ENCODE results near the gene TENM4.

TENM4 gene

GRCh38 chr11:78929906-78930220, 511.0 kb downstream of the TENM4 start:
- no peaks in the 10 kb centered on the region for H3K79me2 ChIP-seq (ENCODE audit: control insufficient read depth, low read length)
- no peaks in the 10 kb centered on the region for H3K9me3 ChIP-seq (ENCODE audit: control insufficient read depth, insufficient read depth, low read length)
- no peaks in the 10 kb centered on the region for H3K27me3 ChIP-seq (ENCODE audit: control insufficient read depth, low read length)
- H3K4me3 ChIP-seq (ENCODE audit: low read length), result no peak overlapping the region
- H3F3A ChIP-seq (ENCODE audit: control insufficient read depth, insufficient read depth), result no peaks in the 10 kb centered on the region
- no peaks in the 10 kb centered on the region for H3K36me3 ChIP-seq (ENCODE audit: control insufficient read depth, low read length)
- no peaks in the 10 kb centered on the region for H3K9me2 ChIP-seq (replicated peaks; ENCODE audit: control insufficient read depth, low read length)
- H3K4me1 ChIP-seq (ENCODE audit: control insufficient read depth, low read length), result no peaks in the 10 kb centered on the region
- no peak overlapping the region for H3K4me2 ChIP-seq (ENCODE audit: low read length)
- no peak for TF ChIP-seq EZH2phosphoT487 (IDR thresholded peaks at IDR 0.05; ENCODE audit: borderline replicate concordance, low read length)
- TF ChIP-seq, protein P1, sequence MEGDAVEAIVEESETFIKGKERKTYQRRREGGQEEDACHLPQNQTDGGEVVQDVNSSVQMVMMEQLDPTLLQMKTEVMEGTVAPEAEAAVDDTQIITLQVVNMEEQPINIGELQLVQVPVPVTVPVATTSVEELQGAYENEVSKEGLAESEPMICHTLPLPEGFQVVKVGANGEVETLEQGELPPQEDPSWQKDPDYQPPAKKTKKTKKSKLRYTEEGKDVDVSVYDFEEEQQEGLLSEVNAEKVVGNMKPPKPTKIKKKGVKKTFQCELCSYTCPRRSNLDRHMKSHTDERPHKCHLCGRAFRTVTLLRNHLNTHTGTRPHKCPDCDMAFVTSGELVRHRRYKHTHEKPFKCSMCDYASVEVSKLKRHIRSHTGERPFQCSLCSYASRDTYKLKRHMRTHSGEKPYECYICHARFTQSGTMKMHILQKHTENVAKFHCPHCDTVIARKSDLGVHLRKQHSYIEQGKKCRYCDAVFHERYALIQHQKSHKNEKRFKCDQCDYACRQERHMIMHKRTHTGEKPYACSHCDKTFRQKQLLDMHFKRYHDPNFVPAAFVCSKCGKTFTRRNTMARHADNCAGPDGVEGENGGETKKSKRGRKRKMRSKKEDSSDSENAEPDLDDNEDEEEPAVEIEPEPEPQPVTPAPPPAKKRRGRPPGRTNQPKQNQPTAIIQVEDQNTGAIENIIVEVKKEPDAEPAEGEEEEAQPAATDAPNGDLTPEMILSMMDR (IDR thresholded peaks at IDR 0.05; ENCODE audit: low read depth, low read length, poor library complexity, severe bottlenecking), result no peak
- no peaks in the 10 kb centered on the region for H4K20me1 ChIP-seq (ENCODE audit: control insufficient read depth, insufficient read depth, low read depth, low read length)
- no peak overlapping the region for H3K27ac ChIP-seq (ENCODE audit: low read depth, low read length)

DNA sequence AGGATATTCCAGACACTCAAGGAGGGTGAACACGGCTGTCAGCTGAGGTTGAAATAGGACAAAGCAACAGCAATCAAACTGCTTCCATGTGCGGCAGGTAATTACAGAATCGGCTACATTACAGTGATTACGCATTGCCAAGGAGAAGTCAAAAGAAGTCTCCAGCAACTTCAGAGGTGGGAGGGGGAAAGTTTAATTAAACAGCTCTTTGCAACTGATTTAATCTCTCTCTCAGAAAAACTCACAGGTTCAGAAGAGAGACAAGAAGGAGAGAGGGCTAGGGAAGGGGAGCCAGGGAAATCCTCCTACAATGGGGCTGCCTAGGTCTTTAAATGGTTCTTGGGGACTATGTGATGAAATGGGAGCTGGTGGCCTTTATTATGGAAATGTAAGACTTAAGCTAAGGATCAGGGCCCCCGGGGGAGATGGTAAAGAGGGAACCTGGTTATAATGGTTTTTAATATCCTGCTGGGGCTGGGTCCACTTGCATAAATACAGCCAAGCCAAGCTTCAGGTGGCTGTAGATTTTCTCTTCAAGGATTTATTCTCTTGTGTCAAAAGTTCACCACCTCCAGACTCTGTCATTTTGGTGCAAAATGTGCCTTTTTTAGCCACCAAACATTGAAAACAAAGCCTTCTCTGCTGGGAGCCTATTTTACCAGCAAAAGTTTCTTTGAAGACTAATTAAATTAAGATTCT, 511.5 kb downstream of the TENM4 start:
- Histone ChIP-seq H3K27me3 (ENCODE audit: control insufficient read depth, low read length) (no peaks in the 10 kb centered on the region), H3K4me3 (ENCODE audit: low read length) (no peak overlapping the region), H3K27ac (ENCODE audit: low read depth, low read length) (no peak overlapping the region)

DNA sequence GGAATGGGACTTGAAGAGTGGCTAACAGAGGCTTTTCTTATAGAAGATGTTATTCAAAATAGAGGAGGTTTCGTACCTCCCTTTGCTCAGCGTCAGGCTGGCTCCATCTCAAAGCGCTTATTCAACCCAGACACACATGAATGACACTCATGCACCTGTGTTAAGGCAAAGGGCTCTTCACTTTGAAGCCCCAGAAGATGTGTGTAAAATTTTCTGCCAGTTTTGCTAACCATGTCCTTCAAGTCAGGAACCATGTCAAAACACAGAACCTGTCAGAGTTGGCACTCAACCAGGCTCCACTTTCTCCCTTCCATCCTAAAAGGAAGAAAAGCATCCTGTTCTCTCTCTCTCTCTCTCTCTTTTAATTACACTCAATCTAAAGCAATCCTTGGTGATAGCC, 513.3 kb downstream of the TENM4 start:
- no peaks in the 10 kb centered on the region for H3F3A ChIP-seq (ENCODE audit: control insufficient read depth, insufficient read depth)
- H4K20me1 ChIP-seq (ENCODE audit: control insufficient read depth, insufficient read depth, low read depth, low read length), result no peaks in the 10 kb centered on the region
- H3K79me2 ChIP-seq (ENCODE audit: control insufficient read depth, low read length), result no peaks in the 10 kb centered on the region
- H3K4me3 ChIP-seq (ENCODE audit: low read length), result no peak overlapping the region
- no peaks in the 10 kb centered on the region for H3K9me2 ChIP-seq (replicated peaks; ENCODE audit: control insufficient read depth, low read length)
- no peak overlapping the region for H3K27ac ChIP-seq (ENCODE audit: low read depth, low read length)
- no peaks in the 10 kb centered on the region for H3K36me3 ChIP-seq (ENCODE audit: control insufficient read depth, low read length)
- no peaks in the 10 kb centered on the region for H3K27me3 ChIP-seq (ENCODE audit: control insufficient read depth, low read length)
- H3K9me3 ChIP-seq (ENCODE audit: control insufficient read depth, insufficient read depth, low read length), result no peaks in the 10 kb centered on the region
- H3K4me2 ChIP-seq (ENCODE audit: low read length), result no peak overlapping the region
- no peak for TF ChIP-seq EZH2phosphoT487 (IDR thresholded peaks at IDR 0.05; ENCODE audit: borderline replicate concordance, low read length)
- H3K4me1 ChIP-seq (ENCODE audit: control insufficient read depth, low read length), result no peaks in the 10 kb centered on the region

More for the DNA sequence above, 511.5 kb downstream of the TENM4 start:
- H3K4me2 ChIP-seq (ENCODE audit: low read length), result no peak overlapping the region
- TF ChIP-seq, protein P1 (IDR thresholded peaks at IDR 0.05; ENCODE audit: low read depth, low read length, poor library complexity, severe bottlenecking), result no peak
- TF ChIP-seq EZH2phosphoT487 (IDR thresholded peaks at IDR 0.05; ENCODE audit: borderline replicate concordance, low read length), result no peak
- no peaks in the 10 kb centered on the region for H3K9me2 ChIP-seq (replicated peaks; ENCODE audit: control insufficient read depth, low read length)
- H3F3A ChIP-seq (ENCODE audit: control insufficient read depth, insufficient read depth), result no peaks in the 10 kb centered on the region
- no peaks in the 10 kb centered on the region for H3K9me3 ChIP-seq (ENCODE audit: control insufficient read depth, insufficient read depth, low read length)
- H4K20me1 ChIP-seq (ENCODE audit: control insufficient read depth, insufficient read depth, low read depth, low read length), result no peaks in the 10 kb centered on the region
- no peaks in the 10 kb centered on the region for H3K79me2 ChIP-seq (ENCODE audit: control insufficient read depth, low read length)
- H3K36me3 ChIP-seq (ENCODE audit: control insufficient read depth, low read length), result no peaks in the 10 kb centered on the region
- no peaks in the 10 kb centered on the region for H3K4me1 ChIP-seq (ENCODE audit: control insufficient read depth, low read length)

DNA sequence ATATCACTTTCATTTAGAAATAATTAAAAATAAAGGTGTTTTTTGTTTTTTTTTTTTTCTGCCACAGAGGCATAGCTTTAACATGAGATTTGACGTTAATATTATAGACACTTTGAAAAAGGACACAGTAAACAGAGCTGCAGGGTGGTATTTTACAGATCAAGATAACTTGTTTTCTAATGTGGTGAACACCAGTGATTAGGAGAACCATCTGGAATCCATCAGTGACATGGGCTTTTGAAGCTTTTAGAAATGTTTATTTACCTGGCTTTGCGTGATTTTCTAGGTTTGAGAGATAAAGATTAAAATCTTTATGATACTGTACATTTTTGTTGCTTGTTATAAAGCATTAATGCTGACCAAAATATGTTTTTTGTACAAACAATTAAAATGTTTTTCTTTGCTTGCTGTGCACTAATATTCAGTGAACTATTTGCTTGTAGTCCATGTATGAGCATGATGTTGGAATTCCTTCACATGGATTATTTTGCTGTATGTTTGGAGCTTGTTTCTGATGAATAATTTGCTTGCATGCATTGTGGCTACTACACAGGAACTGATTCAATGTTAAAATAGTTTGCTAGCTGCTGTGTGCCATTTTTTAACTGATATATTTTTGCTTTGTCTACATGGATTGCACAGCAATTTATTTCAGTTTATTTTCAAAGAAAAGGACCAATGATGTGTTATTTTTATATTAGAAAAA, 514.0 kb downstream of the TENM4 start:
- Histone ChIP-seq H3K9me3 (ENCODE audit: control insufficient read depth, insufficient read depth, low read length) (no peaks in the 10 kb centered on the region), H3K36me3 (ENCODE audit: control insufficient read depth, low read length) (no peaks in the 10 kb centered on the region), H3K4me1 (ENCODE audit: control insufficient read depth, low read length) (no peaks in the 10 kb centered on the region), H3K27me3 (ENCODE audit: control insufficient read depth, low read length) (no peaks in the 10 kb centered on the region), H3K9me2 (replicated peaks; ENCODE audit: control insufficient read depth, low read length) (no peaks in the 10 kb centered on the region), H3K4me3 (ENCODE audit: low read length) (no peak overlapping the region), H3K27ac (ENCODE audit: low read depth, low read length) (no peak overlapping the region), H3K4me2 (ENCODE audit: low read length) (no peak overlapping the region), H3F3A (ENCODE audit: control insufficient read depth, insufficient read depth) (no peaks in the 10 kb centered on the region), H4K20me1 (ENCODE audit: control insufficient read depth, insufficient read depth, low read depth, low read length) (no peaks in the 10 kb centered on the region), H3K79me2 (ENCODE audit: control insufficient read depth, low read length) (no peaks in the 10 kb centered on the region)
- TF ChIP-seq EZH2phosphoT487 (IDR thresholded peaks at IDR 0.05; ENCODE audit: borderline replicate concordance, low read length), result no peak
- TF ChIP-seq, protein P1 (IDR thresholded peaks at IDR 0.05; ENCODE audit: low read depth, low read length, poor library complexity, severe bottlenecking), result no peak

All from DOHH2 (cell line).